ENCODE measurements around the gene MRPS27.

The MRPS27 gene

DNA sequence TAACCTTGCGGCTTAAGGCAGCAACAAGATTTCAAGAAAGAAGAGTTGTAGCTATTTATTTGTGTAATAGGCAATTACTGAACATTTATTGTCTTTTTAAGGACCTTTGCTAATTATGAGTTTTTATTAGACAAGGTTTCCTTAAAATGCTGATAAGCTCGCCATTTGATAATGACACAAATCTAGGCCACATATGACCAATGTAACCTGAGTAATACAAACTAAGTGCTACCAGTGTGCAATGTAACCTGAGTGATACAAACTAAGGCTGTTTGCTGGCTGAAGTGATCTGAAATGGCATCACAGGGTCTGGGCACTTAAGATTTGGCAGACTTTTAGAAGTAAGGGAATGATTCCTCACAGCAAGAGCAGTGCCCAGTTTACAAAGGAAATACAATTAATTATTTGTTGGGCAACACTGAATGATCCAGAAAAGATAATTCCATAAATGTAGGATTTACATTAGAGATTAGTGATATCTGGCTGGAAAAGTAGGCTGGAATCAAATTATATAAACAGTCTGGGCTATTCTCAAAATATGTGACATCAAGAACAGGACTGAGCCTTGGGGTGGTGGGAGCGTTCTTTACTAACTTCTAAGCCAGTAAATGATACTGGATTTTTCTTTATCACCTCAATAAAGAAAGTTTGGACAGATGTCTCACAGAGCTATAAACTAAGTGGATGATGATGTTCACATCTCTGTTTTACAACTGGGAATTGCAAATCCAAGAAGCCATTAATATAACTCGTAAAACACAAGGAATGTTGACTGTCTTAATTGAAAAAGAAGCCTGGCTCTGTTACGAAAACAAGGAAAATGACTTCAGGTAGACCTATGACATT lies 54.8 kb downstream of the MRPS27 start:
- TF ChIP-seq FOXM1 (IDR thresholded peaks at IDR 0.05; ENCODE audit: borderline replicate concordance, low read depth) (no peak), NFIC (IDR thresholded peaks at IDR 0.05) (no peak), YY1 (IDR thresholded peaks at IDR 0.05; ENCODE audit: low read depth) (no peak)

DNA sequence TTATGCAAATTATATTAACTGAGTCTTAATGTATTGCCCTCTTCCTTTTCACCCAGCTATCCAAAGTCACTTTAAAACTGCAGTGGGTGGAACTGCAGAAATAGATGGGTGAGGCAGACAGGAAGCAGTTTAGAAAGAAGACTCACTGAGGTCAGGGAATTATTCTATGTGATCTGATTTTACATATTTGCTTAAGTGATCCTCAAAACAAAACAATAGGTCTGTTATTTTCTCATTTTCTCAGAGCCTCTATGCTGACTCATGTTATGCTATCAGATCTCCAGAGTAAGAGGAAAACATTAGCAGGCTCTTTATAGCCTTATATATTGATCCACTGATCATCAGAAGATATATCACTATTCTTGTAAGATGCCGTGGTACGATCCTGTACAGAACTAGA lies 63.5 kb downstream of the MRPS27 start:
- no peak for TF ChIP-seq EGR1 (IDR thresholded peaks at IDR 0.05)
- no peak for TF ChIP-seq RAD21 (IDR thresholded peaks at IDR 0.05; ENCODE audit: low read depth)
- TF ChIP-seq CEBPB (IDR thresholded peaks at IDR 0.05) = no peak
- no peak for TF ChIP-seq CREB1 (IDR thresholded peaks at IDR 0.05; ENCODE audit: low read depth)
- TF ChIP-seq FOXM1 (IDR thresholded peaks at IDR 0.05; ENCODE audit: borderline replicate concordance, low read depth) = no peak
- TF ChIP-seq YY1 (IDR thresholded peaks at IDR 0.05; ENCODE audit: low read depth) = no peak
- TF ChIP-seq TAF1 (IDR thresholded peaks at IDR 0.05; ENCODE audit: low read depth) = no peak

GRCh38 chr5:72255670-72256069 lies 64.4 kb downstream of the MRPS27 start:
- TF ChIP-seq TCF12 (IDR thresholded peaks at IDR 0.05; ENCODE audit: low read depth) (no peak), EGR1 (IDR thresholded peaks at IDR 0.05) (no peak), CEBPB (IDR thresholded peaks at IDR 0.05) (no peak), TAF1 (IDR thresholded peaks at IDR 0.05; ENCODE audit: low read depth) (no peak), NFIC (IDR thresholded peaks at IDR 0.05) (no peak), RAD21 (IDR thresholded peaks at IDR 0.05; ENCODE audit: low read depth) (no peak), FOXM1 (IDR thresholded peaks at IDR 0.05; ENCODE audit: borderline replicate concordance, low read depth) (no peak), TEAD4 (IDR thresholded peaks at IDR 0.05) (no peak), ZBTB7A (IDR thresholded peaks at IDR 0.05; ENCODE audit: low read depth) (no peak), YY1 (IDR thresholded peaks at IDR 0.05; ENCODE audit: low read depth) (no peak), CREB1 (IDR thresholded peaks at IDR 0.05; ENCODE audit: low read depth) (no peak)
- TF ChIP-seq, protein P1, sequence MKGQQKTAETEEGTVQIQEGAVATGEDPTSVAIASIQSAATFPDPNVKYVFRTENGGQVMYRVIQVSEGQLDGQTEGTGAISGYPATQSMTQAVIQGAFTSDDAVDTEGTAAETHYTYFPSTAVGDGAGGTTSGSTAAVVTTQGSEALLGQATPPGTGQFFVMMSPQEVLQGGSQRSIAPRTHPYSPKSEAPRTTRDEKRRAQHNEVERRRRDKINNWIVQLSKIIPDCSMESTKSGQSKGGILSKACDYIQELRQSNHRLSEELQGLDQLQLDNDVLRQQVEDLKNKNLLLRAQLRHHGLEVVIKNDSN (IDR thresholded peaks at IDR 0.05) = no peak
- TF ChIP-seq, protein P2, sequence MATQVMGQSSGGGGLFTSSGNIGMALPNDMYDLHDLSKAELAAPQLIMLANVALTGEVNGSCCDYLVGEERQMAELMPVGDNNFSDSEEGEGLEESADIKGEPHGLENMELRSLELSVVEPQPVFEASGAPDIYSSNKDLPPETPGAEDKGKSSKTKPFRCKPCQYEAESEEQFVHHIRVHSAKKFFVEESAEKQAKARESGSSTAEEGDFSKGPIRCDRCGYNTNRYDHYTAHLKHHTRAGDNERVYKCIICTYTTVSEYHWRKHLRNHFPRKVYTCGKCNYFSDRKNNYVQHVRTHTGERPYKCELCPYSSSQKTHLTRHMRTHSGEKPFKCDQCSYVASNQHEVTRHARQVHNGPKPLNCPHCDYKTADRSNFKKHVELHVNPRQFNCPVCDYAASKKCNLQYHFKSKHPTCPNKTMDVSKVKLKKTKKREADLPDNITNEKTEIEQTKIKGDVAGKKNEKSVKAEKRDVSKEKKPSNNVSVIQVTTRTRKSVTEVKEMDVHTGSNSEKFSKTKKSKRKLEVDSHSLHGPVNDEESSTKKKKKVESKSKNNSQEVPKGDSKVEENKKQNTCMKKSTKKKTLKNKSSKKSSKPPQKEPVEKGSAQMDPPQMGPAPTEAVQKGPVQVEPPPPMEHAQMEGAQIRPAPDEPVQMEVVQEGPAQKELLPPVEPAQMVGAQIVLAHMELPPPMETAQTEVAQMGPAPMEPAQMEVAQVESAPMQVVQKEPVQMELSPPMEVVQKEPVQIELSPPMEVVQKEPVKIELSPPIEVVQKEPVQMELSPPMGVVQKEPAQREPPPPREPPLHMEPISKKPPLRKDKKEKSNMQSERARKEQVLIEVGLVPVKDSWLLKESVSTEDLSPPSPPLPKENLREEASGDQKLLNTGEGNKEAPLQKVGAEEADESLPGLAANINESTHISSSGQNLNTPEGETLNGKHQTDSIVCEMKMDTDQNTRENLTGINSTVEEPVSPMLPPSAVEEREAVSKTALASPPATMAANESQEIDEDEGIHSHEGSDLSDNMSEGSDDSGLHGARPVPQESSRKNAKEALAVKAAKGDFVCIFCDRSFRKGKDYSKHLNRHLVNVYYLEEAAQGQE (IDR thresholded peaks at IDR 0.05; ENCODE audit: low read depth) = no peak
- TF ChIP-seq, protein P3, sequence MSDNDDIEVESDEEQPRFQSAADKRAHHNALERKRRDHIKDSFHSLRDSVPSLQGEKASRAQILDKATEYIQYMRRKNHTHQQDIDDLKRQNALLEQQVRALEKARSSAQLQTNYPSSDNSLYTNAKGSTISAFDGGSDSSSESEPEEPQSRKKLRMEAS (IDR thresholded peaks at IDR 0.05) = no peak

GRCh38 chr5:72255237-72255636 lies 64.8 kb downstream of the MRPS27 start:
- TF ChIP-seq CREB1 (IDR thresholded peaks at IDR 0.05; ENCODE audit: low read depth) (no peak), EP300 (IDR thresholded peaks at IDR 0.05; ENCODE audit: borderline replicate concordance) (no peak)

DNA sequence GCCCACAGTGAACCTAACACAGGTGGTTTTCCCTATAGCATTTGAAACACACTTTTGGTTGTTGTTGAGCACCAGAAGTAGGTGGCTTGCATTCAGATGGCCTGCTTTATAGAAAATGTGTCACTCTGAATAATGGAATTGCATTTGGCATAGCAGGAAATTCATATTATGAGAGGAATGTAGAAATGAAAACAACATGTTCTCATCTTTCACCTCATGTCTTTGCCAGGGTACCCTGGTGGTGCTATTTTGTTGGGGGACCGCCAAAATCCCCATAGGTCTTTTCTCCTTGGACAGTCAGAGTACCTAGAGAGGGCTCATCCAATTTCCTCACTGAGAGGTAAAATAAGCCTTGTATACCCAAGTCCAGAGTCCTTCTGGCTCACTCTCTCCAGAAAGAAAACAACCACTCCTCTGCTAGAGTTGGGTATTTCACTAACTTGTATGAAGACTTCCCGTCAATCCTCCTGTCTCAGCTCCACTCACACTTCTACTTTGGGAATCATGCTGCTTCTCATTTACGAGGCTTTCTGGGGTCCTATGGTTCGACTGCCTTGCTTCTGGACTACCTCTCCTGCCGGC lies 67.4 kb downstream of the MRPS27 start:
- TF ChIP-seq, protein P1 (IDR thresholded peaks at IDR 0.05) = no peak
- TF ChIP-seq NFIC (IDR thresholded peaks at IDR 0.05) (no peak), TAF1 (IDR thresholded peaks at IDR 0.05; ENCODE audit: low read depth) (no peak), TEAD4 (IDR thresholded peaks at IDR 0.05) (0 out of 2 replicates have a peak, but pooled peaks have one; percentile 11)

- TF ChIP-seq EP300 (IDR thresholded peaks at IDR 0.05; ENCODE audit: borderline replicate concordance) (no peak), CEBPB (IDR thresholded peaks at IDR 0.05) (no peak), RAD21 (IDR thresholded peaks at IDR 0.05; ENCODE audit: low read depth) (no peak), EGR1 (IDR thresholded peaks at IDR 0.05) (no peak), YY1 (IDR thresholded peaks at IDR 0.05; ENCODE audit: low read depth) (no peak), TCF12 (IDR thresholded peaks at IDR 0.05; ENCODE audit: low read depth) (no peak), CREB1 (IDR thresholded peaks at IDR 0.05; ENCODE audit: low read depth) (no peak), NFIC (IDR thresholded peaks at IDR 0.05) (no peak), TEAD4 (IDR thresholded peaks at IDR 0.05) (no peak)
- TF ChIP-seq, protein P1 (IDR thresholded peaks at IDR 0.05) = no peak
- TF ChIP-seq, protein P2 (IDR thresholded peaks at IDR 0.05; ENCODE audit: low read depth) = no peak
Observed at GRCh38 chr5:72252008-72252407, 68.0 kb downstream of the MRPS27 start.

All from Ishikawa (cell line).